Measurements from ENCODE around the gene TNFRSF13B. TPM values are rescaled to one million over a fixed set of nuclear protein-coding genes. Genes with fewer than 3 reads are reported as not detected.

Gene TNFRSF13B
- total RNA-seq, 1 donor from 2014 or later: not detected

GRCh38 chr17:16938496-16939207 lies 33.3 kb downstream of the TNFRSF13B start:
- no peak for DNase-seq (ENCODE audit: low read depth, low spot score)

DNA sequence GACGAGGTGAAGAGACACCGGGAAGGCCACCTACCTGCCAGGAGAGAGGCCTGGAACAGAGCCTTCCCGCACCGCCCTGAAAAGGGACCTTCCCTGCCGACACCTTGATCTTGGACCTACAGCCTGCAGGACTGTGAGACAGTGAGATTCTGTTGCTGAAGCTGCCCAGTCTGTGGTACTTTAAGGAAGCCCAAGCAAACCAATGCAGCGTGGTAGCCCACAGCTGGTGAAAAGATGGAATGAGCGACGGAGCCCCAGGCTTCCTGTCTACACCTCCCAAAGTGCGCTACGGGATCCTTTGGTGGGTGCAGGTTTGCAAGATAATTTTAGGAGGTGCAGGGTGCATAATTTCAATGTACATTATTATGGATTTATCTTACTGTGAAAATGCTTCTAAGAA lies 33.9 kb downstream of the TNFRSF13B start:
- DNase-seq (ENCODE audit: low read depth, low spot score): no peak

GRCh38 chr17:16937431-16937830 lies 34.5 kb downstream of the TNFRSF13B start:
- no peak for DNase-seq (ENCODE audit: low read depth, low spot score)

DNA sequence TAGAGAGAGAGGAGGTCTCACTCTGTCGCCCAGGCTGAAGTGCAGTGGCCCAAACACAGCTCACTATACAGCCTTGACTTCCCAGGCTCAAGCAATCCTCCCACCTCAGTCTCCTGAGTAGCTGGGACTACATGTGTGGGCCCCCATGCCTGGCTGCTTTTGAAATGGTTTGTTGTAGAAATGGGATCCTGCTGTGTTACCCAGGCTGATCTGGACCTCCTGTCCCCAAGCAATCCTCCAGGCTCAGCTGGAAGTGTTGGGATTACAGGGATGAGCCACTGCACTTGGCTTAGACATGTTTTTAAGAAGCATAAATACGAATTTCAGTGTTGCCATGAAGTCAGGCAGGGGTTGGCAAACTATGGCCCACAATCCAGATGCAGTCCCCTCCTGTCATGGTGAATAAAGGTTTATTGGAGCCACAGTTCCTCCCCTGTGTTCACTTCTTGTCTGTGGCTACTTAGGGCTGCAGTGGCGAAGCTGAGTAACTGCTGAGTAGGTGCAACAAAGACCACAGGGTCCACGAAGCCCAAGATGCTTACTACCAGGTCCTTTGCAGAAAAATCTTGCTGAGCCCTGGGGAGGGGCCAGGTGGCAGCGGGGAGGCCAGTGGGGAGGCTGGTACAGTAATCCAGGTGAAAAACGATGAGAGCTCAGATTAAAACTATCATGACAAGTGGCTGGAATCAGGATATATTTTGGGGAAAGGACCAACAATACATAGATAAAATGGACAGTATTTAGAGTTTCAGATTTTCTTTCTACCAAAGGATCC lies 35.2 kb downstream of the TNFRSF13B start:
- no peak for DNase-seq (ENCODE audit: low read depth, low spot score)

GRCh38 chr17:16935786-16936185 lies 36.1 kb downstream of the TNFRSF13B start:
- no peak for DNase-seq (ENCODE audit: low read depth, low spot score)

DNA sequence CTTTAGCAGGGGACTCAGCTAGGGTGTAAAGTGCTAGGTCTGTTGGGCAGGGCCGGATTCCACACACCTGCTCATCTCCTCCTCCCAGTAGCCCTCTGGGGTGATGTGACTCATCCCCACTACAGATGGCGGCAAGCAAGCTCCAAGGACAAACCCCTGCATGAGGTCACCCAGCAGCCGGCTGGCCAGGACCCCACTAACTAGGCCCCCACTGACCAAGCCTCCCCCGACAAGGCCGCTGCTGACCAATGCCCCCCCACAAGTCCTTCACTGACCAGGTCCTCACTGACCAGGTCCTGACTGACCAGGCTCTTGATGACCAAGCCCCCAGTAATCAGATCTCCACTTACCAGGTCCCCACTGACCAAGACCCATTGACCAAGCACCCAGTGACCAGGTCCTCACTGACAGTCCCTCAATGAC lies 36.7 kb downstream of the TNFRSF13B start:
- DNase-seq (ENCODE audit: low read depth, low spot score): no peak

- DNase-seq (ENCODE audit: low read depth, low spot score): no peak
These were observed 37.1 kb downstream of the TNFRSF13B start for GRCh38 chr17:16934836-16935235.

GRCh38 chr17:16934133-16934795 lies 37.7 kb downstream of the TNFRSF13B start:
- no peak for DNase-seq (ENCODE audit: low read depth, low spot score)

GRCh38 chr17:16933317-16934132 lies 38.4 kb downstream of the TNFRSF13B start:
- DNase-seq (ENCODE audit: low read depth, low spot score): no peak

DNA sequence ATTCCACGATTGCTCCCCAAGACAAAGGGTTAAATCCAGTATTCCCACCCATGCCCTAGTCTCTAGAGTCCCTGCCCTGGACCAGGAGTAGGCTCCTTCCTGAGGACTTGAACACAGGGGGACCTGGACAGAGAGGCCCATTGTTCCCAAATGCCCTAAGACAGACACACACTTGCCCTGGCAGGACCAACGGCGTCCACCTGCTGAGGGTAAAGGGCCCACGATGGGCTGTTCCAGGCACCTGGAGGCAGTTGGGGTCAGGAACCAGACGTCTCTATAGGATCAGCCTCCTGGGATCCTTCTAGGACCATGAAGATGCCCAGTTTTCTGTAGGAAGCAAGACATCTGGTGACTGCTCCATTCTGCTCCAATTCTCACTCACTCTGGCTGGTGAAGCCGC lies 39.3 kb downstream of the TNFRSF13B start:
- DNase-seq (ENCODE audit: low read depth, low spot score): no peak

GRCh38 chr17:16932156-16932555 lies 39.8 kb downstream of the TNFRSF13B start:
- DNase-seq (ENCODE audit: low read depth, low spot score): no peak

GRCh38 chr17:16931318-16932060 lies 40.4 kb downstream of the TNFRSF13B start:
- no peak for DNase-seq (ENCODE audit: low read depth, low spot score)

DNA sequence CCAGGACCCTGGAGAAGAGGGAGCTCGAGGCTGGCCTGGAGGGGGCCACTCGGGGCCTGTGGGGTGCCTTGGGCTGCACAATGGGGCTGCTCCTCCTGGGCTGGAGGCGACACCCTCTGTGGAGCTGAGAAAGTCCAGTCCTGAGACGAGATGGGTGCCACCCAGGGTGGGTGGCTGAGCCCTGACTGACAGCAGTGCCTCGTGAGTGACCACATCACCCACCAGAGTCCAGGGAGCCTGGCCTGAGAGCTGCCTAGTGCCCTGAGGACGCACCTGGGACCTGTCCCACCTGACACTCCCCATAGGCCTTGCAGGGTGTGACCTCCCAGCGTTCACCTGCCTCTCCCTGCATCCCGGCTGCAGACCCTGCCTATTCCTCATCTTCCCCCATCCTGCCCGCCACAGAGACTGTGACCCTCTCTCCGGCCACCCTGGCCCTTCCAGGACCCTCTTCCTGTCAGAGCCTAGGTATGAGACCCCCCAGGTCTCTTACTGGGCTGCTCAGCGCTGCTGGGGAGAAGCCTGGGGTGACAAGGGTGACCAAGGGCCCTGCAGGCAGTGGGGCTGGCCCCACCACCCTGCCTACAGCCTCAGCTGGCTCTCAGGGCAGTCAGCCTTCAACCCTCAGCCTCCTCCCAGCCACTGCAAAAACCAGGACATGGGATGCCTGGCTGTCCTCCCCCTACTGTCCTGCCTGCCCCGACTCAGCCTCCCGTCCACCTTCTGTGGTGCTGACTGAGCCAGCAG lies 41.2 kb downstream of the TNFRSF13B start:
- DNase-seq (ENCODE audit: low read depth, low spot score): no peak

DNA sequence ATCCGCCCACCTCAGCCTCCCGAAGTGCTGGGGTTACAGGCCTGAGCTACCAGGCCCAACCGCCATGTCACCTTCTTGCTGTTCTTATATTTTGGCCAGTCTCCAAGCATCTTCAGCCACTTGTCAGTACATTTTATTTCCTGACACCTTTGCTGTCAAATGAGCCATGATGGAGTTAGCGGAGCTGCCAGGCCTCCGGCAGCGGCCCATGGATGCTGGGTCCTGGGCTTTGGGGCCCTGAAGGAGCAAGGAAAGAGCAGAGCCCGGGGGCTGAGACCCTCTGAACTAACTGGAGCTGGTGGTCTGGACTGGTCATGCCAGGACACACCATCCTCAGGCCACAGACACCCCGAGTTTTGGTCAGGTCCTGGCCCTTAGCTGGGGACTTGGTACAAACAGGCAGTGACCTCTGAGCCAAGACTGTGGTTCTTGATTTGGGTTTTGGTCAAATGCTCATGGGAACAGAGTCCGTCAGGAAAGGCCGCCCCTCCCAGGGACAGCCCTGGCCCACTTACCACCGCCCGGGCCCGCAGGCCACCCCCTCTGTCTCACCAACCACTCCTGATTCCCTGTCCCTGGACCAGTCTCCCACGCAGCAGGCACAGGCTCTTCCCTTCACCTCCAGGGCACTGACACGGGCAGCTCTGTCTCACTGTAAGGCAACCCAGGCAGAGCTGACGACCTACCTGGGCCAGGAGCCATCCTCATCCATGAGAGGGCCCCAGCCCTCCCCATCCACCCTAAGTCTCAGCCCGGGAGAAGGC lies 42.0 kb downstream of the TNFRSF13B start:
- DNase-seq (ENCODE audit: low read depth, low spot score): no peak

GRCh38 chr17:16929035-16929680 lies 42.8 kb downstream of the TNFRSF13B start:
- DNase-seq (ENCODE audit: low read depth, low spot score): no peak

DNA sequence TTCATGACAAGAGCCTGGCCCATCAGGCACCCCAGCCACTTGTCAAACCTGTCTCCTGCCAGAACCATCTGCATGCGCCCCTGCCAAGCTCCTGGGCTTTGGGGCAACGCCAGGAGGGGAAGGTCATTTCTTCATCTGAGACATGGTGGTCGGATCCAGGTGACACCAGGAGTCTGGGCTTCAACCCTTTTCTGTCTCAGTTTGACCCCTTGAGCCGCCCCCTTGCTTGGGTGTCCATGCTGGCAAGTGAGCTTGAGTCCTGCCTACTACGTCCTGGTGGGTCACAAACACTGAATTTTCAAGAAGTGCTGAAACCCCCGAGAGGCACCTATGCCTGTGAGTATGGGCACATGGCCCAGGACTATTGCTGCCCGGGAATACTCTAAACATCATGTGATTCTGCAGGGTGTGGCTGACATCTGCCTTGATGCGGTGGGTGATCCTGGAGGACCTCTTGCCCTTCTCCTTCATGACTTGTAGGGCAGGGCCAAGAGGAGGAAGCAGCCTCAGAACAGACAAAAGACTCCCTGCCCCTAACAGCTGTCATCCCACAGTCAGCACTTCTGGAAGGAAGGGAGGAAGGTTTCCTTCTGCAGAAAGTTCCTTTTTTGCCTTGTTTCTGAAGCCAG lies 43.4 kb downstream of the TNFRSF13B start:
- DNase-seq (ENCODE audit: low read depth, low spot score): no peak

- no peak for DNase-seq (ENCODE audit: low read depth, low spot score)
These were observed 44.1 kb downstream of the TNFRSF13B start for GRCh38 chr17:16927641-16928321.

Measured in pulmonary artery endothelial cell (primary cell).